ENCODE results near the gene HLA-B. TPM values are rescaled to one million over a fixed set of nuclear protein-coding genes. Genes with fewer than 3 reads are reported as not detected.

HLA-B gene
- total RNA-seq, 4 donors from 2014 or later: 193 to 1,414 (median 554) TPM

GRCh38 chr6:31352310-31352682 lies 4.7 kb downstream of the HLA-B start:
- H3K4me1 ChIP-seq: peaks cover 13 to 27% (median 16%) of the 10 kb centered on the region in 3 donors
- no peak for TF ChIP-seq POLR2A (IDR thresholded peaks at IDR 0.05)
- no peak overlapping the region for H3K27ac ChIP-seq
- peaks cover 0 to 28% (median 9%) of the 10 kb centered on the region in 3 donors for H3K36me3 ChIP-seq
- H3K9me3 ChIP-seq: no peaks in the 10 kb centered on the region
- no peak overlapping the region for H3K4me3 ChIP-seq
- no peak for DNase-seq
- intact Hi-C loops (cut with DNase I): loop anchor here (5.0 kb wide), 1 partner anchor 85 kb away; no protein-coding TSS in a partner anchor
- H3K27me3 ChIP-seq: no peaks in the 10 kb centered on the region
- 66 to 67% methylated on average over 8 of the region's 8 CpGs for WGBS, 2 donors

DNA sequence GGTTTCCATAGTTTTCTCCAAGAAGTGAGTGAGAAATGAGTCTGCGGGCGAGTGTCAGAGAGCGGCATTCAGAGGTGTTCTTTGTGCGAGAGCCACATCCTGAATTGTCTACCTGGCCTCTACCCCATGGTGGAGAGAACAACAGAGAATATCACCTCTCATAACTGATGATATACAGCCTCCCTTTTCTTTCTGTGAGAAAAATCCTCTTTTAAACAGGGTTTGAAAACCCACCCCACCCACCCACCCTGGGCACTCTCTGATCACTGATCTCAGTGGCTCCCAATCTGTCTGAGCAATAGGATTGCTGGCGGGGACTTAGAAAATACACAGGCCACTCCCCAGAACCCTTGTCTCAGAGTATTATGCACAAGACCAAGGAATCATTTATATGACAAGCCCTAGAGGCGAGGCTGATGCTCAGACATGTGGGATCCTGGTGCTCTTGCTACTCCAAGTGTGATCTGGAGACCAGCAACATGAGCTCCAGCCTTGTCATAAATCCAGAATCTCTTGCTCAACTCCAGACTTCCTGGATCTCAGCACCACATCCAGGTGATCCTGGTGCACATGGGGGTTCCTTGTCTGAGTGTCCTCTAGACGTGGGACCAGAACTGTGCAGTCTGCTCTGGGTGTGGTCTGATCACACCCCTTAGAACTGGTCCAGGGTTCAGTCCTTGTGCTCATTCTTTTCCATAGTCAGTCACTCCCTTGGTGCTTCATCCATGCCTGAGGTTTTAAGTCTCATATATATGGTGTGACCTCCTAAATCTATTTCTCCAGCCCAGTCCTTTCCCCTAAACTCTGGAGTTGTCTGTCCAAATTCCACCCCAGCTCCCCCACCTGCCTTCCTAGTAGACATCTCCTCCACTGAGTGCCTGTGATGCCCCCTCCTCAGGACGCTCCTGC lies 5.3 kb downstream of the HLA-B start:
- 56 to 59% methylated on average over 7 of the region's 8 CpGs for WGBS, 2 donors
- intact Hi-C loops (cut with DNase I): loop anchor here (5.0 kb wide), 1 partner anchor 84 kb away; no protein-coding TSS in a partner anchor
- no peak for DNase-seq
- Histone ChIP-seq H3K27me3 (no peaks in the 10 kb centered on the region), H3K36me3 (peaks cover 0 to 28% (median 9%) of the 10 kb centered on the region in 3 donors), H3K4me1 (peaks cover 13 to 27% (median 16%) of the 10 kb centered on the region in 3 donors), H3K9me3 (no peaks in the 10 kb centered on the region), H3K27ac (no peak overlapping the region), H3K4me3 (no peak overlapping the region)
- TF ChIP-seq POLR2A (IDR thresholded peaks at IDR 0.05): no peak
- TF ChIP-seq, protein P1, sequence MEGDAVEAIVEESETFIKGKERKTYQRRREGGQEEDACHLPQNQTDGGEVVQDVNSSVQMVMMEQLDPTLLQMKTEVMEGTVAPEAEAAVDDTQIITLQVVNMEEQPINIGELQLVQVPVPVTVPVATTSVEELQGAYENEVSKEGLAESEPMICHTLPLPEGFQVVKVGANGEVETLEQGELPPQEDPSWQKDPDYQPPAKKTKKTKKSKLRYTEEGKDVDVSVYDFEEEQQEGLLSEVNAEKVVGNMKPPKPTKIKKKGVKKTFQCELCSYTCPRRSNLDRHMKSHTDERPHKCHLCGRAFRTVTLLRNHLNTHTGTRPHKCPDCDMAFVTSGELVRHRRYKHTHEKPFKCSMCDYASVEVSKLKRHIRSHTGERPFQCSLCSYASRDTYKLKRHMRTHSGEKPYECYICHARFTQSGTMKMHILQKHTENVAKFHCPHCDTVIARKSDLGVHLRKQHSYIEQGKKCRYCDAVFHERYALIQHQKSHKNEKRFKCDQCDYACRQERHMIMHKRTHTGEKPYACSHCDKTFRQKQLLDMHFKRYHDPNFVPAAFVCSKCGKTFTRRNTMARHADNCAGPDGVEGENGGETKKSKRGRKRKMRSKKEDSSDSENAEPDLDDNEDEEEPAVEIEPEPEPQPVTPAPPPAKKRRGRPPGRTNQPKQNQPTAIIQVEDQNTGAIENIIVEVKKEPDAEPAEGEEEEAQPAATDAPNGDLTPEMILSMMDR (IDR thresholded peaks at IDR 0.05): no peak

DNA sequence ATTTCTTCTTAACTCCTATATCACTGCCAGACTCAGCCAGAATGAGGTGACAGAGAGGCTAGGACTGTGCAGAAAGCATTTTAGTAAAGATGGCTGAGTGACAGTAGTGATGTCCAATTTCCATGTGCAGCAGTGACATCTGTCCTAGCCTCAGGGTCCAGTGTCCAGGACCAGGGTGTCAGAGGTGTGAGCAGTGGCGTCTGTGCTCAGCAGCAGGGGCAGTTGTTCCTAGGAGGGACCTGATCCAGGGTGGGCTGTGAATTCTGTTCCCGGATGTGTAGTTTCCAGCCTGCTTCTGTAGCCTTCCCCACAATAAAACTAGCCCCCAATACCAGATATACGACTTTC lies 6.0 kb downstream of the HLA-B start:
- no peak overlapping the region for H3K4me3 ChIP-seq
- intact Hi-C loops (cut with DNase I): loop anchor here (5.0 kb wide), 1 partner anchor 84 kb away; no protein-coding TSS in a partner anchor
- H3K36me3 ChIP-seq: peaks cover 0 to 28% (median 9%) of the 10 kb centered on the region in 3 donors
- peaks cover 13 to 27% (median 16%) of the 10 kb centered on the region in 3 donors for H3K4me1 ChIP-seq
- no peaks in the 10 kb centered on the region for H3K27me3 ChIP-seq
- no peaks in the 10 kb centered on the region for H3K9me3 ChIP-seq
- 69% methylated on average over 2 of the region's 3 CpGs; no CpG with 5 or more reads in 1 of the 2 donors for WGBS, 2 donors
- no peak for DNase-seq
- H3K27ac ChIP-seq: no peak overlapping the region
- TF ChIP-seq POLR2A (IDR thresholded peaks at IDR 0.05): no peak

GRCh38 chr6:31350196-31351032 lies 6.6 kb downstream of the HLA-B start:
- intact Hi-C loops (cut with DNase I): loop anchor here (5.0 kb wide), 1 partner anchor 83 kb away; no protein-coding TSS in a partner anchor
- no peak for TF ChIP-seq POLR2A (IDR thresholded peaks at IDR 0.05)
- TF ChIP-seq, protein P1 (IDR thresholded peaks at IDR 0.05): no peak
- H3K9me3 ChIP-seq: no peaks in the 10 kb centered on the region
- no peaks in the 10 kb centered on the region for H3K27me3 ChIP-seq
- H3K4me1 ChIP-seq: peaks cover 9 to 22% (median 13%) of the 10 kb centered on the region in 3 donors
- H3K27ac ChIP-seq: no peak overlapping the region
- DNase-seq: no peak
- 44 to 50% methylated on average over 11 of the region's 11 CpGs for WGBS, 2 donors
- peaks cover 0 to 24% (median 9%) of the 10 kb centered on the region in 3 donors for H3K36me3 ChIP-seq
- no peak overlapping the region for H3K4me3 ChIP-seq

DNA sequence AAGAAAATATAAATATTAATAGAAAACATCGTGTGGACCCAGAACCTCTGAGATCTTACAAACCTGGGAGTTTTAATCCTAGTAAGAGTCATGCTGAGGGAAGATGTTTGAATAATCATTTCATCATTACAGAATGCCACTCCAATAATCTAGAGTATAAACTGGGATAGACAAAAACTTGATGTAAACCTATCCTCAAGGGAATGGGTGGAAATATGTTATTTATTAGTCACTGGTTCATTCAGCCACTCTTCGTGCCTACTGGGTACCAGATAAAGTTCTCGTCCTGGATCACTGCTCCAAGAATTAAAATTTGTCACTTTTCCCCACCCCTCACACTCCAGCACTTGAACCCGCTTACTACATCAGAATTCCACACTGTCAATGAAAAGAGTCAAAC lies 7.7 kb downstream of the HLA-B start:
- intact Hi-C loops (cut with DNase I): no loop called here
- Histone ChIP-seq H3K27me3 (no peaks in the 10 kb centered on the region), H3K27ac (no peak overlapping the region), H3K4me3 (no peak overlapping the region), H3K9me3 (no peaks in the 10 kb centered on the region), H3K4me1 (peaks cover 1 to 11% (median 8%) of the 10 kb centered on the region in 3 donors), H3K36me3 (peaks cover 0 to 13% (median 4%) of the 10 kb centered on the region in 3 donors)
- 51 to 69% methylated on average over 3 to 4 of the region's 4 CpGs for WGBS, 2 donors
- no peak for DNase-seq
- TF ChIP-seq, protein P1 (IDR thresholded peaks at IDR 0.05): no peak
- TF ChIP-seq POLR2A (IDR thresholded peaks at IDR 0.05): no peak
